ENCODE results near the gene ZNF532. TPM values are rescaled to one million over a fixed set of nuclear protein-coding genes. Genes with fewer than 3 reads are reported as not detected.

ZNF532 gene
- total RNA-seq, 1 experiment from 2014 or later = 6.1 TPM

DNA sequence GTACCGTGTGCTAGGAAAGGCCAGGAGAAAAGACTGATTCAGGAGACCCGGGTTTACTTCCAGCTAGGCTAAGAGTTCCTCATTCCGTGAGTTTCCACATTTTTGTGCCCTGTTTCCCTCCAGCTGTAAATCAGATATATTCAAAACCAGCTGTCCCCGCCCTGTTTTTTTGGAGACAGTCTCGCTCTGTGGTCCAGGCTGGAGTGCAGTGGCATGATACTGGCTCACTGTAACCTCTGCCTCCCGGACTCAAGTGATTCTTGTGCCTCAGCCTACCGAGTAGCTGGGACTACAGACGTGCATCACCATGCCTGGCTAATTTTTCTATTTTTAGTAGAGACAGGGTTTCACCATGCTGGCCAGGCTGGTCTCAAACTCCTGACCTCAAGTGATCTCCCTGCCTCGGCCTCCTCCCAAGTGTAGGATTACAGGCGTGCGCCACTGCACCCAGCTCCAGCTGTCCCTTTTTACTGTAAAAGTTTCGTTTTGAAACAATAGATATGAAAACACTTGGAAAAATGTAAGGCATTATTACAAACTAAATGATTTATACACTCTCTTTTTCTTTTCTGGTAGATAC, 162.2 kb downstream of the ZNF532 start:
- DNase-seq (ENCODE audit: extremely low read depth, low read depth) = no peak

DNA sequence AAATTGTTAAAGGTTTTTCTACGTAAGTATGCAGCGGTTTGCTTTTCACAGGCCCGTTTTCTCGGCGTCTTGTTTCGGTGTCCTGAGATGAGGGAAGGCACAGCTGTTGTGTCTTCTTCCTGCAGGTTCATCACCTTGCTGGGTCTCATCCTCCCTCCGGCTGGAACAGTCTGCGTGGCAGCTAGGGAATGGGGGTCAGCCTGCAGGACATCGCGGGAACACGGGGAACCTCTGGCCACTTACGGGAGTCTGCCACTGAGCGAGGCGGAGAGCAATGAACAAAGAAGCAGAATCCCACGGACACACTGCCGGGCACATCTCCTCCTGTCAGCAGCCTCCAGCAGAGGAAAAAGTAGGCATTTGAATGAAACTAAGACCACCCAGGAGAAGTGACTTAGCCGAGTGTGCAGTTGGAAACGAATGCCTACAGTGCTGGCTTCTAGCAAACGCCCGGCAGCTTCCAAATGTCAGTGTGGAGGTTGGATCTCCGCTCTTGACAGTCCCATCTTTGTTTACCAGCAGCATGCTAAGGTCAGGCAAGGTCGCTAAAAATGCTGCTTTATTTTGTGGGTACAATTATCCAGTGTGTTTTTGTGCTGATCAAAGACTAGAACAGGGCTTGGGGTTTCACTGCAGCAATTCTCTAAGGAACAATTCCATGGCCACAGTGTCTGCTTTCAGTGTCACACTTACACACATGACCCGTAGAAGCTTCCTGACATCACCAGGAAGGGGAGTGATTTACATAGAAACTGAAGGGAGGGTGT, 165.2 kb downstream of the ZNF532 start:
- no peak for DNase-seq (ENCODE audit: extremely low read depth, low read depth)

DNA sequence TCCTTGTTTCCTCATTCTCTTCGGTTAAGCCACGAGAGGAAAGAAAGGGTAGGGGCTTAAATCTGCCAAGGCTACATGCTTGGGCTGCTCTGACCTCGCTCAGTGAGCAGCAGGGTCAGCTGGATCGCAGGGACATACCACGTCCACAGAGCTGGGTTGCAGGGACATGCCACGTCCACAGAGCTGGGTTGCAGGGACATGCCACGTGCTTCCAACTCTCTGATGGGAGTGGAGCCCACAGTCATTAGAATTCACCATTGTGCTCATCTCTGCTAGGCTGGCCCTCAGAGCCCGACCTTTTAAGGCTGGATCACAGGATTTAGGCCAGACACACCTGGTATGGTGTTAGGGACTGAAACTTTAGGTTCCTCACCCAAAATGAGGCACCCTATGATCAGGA, 167.6 kb downstream of the ZNF532 start:
- DNase-seq (ENCODE audit: extremely low read depth, low read depth) = no peak

DNA sequence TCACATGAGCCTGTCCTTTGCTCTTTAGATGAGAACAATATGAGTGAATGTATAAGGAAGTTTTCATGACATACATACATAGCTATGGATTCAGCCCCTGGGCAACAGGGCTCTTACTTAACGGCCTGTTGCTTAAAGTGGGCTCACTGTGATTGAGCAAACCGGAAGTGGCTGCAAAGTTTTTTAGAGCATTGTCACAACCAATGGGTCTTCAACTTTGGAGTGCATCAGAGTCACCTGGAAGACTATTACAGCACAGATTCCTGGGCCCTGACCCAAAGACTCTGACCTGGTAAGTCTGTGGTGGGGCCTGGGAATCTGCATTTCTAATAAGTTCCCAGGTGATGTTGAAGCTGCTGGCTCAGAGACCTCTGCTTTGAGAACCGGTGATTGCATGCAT, 168.7 kb downstream of the ZNF532 start:
- no peak for DNase-seq (ENCODE audit: extremely low read depth, low read depth)

DNA sequence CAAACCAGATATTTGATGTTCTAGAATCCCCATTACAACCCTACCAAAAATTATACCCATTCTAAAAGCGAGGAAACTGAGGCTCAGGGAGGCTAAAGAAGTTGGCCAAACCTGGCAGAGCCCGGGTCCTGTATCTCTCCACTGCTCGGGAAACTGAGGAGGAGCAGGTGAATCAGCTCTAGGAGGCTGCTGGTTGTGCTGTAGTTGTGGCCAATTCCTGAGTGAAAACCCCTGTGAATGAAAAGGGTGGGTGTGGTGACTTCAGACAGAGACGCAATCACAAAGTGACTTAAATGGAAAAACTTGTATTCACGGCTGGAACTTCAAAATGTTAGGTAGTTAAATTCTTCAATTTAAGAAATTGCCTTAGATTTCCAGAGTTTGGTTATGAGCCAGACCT, 169.3 kb downstream of the ZNF532 start:
- no peak for DNase-seq (ENCODE audit: extremely low read depth, low read depth)

DNA sequence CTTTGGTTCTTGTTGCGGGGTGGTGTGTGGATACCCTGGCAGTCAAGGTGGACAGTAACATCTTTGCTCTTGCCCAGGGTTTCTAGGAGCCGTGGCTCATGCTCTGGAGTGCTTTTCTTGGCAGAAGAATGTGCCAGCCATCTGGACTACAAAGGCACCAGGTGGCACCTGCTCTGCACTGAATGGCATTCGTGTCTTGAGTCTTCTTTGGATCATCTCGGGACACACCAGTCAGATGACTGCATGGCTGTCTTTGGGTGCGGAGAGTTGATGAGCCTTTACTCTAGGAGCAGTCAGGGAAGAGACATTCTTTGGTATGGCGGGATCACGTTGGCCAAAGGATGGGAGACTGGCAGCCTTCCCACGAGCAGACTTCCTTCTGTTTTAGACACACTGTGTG, 170.9 kb downstream of the ZNF532 start:
- DNase-seq (ENCODE audit: extremely low read depth, low read depth) = no peak

Small RNAs within 50 kb of the gene (small RNA-seq; reads per million reads assigned to genes)
- 0 to 0.17 reads per million in 2 experiments for gene RF00096
- 0.04 to 2.1 reads per million in 2 experiments for gene RNU2-69P

Other genes starting within 250 kb of the ZNF532 start
- 50.0 and 58.5 TPM in 2 replicates for gene ALPK2, start 235.8 kb upstream of the ZNF532 start, total RNA-seq (2014; rRNA removed; shearing (Covaris generic))
- gene MALT1, start 193.4 kb upstream of the ZNF532 start, total RNA-seq (2014; rRNA removed; shearing (Covaris generic)) = 33.9 and 36.4 TPM in 2 replicates